ENCODE measurements around the gene TWSG1.

The TWSG1 gene

DNA sequence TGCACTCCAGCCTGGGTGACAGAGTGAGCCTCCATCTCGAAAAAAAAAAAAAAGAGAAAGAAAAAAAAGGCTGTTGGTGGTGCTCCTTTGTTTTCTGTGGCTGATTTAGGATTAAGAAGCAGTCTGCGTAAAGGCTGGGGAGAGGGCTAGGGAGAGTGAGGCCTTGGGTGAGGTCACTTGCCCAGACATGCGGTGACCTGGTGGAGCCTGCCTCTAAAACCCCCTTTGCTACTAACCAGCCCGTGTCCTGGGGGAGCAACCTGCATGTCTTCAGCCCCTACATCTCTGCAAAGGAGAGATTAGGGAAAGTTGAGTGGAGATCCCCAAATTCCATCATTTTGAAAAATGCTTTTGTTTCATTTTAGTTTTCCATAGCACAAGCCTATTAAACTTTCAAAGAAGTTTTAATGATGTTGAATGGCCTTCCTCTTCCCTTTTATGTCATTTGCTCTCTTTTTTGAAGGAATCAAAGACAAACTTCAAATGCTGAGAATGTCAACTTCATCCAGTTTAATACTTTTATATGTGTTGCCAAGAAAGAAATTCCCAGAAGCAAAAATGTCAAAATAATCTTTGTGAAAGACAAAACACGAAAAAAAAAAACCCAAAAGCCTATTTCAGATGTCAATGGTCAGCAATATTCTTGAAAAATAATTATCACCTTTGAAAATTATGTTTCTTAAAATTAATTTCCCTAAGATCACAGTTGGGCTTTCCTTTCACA is 101.8 kb downstream of the TWSG1 start:
- H3K27ac ChIP-seq = no peak overlapping the region
- no peak overlapping the region for H3K4me3 ChIP-seq (ENCODE audit: low read depth, low read length)
- in situ Hi-C loops (cut with HindIII; ENCODE audit: low pct_ligation_motif_present, low sequenced_read_pairs) = no loop called here
- TF ChIP-seq, protein P1, sequence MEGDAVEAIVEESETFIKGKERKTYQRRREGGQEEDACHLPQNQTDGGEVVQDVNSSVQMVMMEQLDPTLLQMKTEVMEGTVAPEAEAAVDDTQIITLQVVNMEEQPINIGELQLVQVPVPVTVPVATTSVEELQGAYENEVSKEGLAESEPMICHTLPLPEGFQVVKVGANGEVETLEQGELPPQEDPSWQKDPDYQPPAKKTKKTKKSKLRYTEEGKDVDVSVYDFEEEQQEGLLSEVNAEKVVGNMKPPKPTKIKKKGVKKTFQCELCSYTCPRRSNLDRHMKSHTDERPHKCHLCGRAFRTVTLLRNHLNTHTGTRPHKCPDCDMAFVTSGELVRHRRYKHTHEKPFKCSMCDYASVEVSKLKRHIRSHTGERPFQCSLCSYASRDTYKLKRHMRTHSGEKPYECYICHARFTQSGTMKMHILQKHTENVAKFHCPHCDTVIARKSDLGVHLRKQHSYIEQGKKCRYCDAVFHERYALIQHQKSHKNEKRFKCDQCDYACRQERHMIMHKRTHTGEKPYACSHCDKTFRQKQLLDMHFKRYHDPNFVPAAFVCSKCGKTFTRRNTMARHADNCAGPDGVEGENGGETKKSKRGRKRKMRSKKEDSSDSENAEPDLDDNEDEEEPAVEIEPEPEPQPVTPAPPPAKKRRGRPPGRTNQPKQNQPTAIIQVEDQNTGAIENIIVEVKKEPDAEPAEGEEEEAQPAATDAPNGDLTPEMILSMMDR (IDR thresholded peaks at IDR 0.05; ENCODE audit: low read depth, low read length, missing control alignments) = no peak
- H3K27me3 ChIP-seq (replicated peaks) = no peaks in the 10 kb centered on the region
- no peaks in the 10 kb centered on the region for H3K36me3 ChIP-seq (replicated peaks)
- no peak for DNase-seq

DNA sequence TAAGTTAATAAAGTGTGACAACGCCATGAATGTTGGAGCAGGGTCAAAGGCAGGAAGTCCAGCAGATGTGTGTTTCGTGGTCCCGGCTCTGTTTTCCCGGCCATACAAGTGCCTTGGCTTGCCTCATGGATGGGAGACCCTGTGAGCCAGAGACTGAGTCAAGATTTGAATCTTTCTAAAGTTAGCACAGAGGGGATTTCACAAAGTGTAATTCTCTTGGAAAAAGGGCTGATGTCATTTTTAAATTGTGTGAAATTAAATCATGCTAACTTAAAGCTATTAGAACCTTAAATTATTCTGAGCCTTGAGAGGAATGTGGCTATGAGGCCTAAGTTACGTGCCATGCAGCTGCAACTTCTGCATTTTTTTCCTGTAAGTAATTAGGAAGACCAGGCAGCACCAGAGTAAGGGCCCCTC is 102.5 kb downstream of the TWSG1 start:
- no peak for DNase-seq
- H3K27ac ChIP-seq = no peak overlapping the region
- in situ Hi-C loops (cut with HindIII; ENCODE audit: low pct_ligation_motif_present, low sequenced_read_pairs) = no loop called here
- no peaks in the 10 kb centered on the region for H3K27me3 ChIP-seq (replicated peaks)
- TF ChIP-seq, protein P1 (IDR thresholded peaks at IDR 0.05; ENCODE audit: low read depth, low read length, missing control alignments) = no peak
- H3K4me3 ChIP-seq (ENCODE audit: low read depth, low read length) = no peak overlapping the region
- H3K36me3 ChIP-seq (replicated peaks) = no peaks in the 10 kb centered on the region

DNA sequence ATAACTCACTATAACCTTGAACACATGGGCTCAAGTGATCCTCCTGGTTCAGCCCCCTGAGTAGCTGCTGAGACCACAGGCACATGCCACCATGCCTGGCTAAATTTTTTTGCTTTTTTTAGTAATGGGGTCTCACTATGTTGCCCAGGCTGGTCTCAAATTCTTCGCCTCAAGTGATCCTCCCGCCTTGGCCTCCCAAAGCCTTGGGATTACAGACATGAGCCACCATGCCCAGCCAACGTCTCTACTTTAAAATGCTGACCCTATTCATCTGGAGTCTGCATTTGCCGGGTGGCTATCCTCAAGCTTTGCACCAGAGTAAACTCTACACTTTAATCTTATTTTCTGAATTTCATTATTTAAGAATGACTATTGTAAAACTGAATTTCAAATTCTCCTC is 103.1 kb downstream of the TWSG1 start:
- in situ Hi-C loops (cut with HindIII; ENCODE audit: low pct_ligation_motif_present, low sequenced_read_pairs) = no loop called here
- Histone ChIP-seq H3K4me3 (ENCODE audit: low read depth, low read length) (no peak overlapping the region), H3K27me3 (replicated peaks) (no peaks in the 10 kb centered on the region), H3K27ac (no peak overlapping the region), H3K36me3 (replicated peaks) (no peaks in the 10 kb centered on the region)
- TF ChIP-seq, protein P1 (IDR thresholded peaks at IDR 0.05; ENCODE audit: low read depth, low read length, missing control alignments) = no peak
- no peak for DNase-seq

DNA sequence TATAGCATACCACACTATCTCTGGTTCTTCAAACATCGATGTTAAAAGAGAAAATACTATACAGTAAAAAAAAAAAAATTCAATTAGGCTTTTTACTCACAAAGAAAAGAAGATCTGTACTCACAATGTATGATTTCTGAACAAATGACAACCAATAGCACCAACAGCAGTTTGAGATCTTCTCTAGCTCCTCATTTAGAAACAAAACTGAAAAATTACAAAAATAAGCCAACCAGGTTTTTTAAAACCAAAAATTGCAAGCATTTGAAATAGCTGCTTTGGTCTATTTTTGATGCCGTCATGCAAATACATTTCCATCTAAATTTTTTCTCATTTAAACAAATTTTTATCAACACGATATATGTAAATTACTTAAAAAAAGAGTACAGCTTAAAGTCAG is 106.5 kb downstream of the TWSG1 start:
- TF ChIP-seq, protein P1 (IDR thresholded peaks at IDR 0.05; ENCODE audit: low read depth, low read length, missing control alignments) = no peak
- H3K27me3 ChIP-seq (replicated peaks) = no peaks in the 10 kb centered on the region
- no peak overlapping the region for H3K4me3 ChIP-seq (ENCODE audit: low read depth, low read length)
- in situ Hi-C loops (cut with HindIII; ENCODE audit: low pct_ligation_motif_present, low sequenced_read_pairs) = no loop called here
- H3K27ac ChIP-seq = no peak overlapping the region
- DNase-seq = no peak
- no peaks in the 10 kb centered on the region for H3K36me3 ChIP-seq (replicated peaks)

DNA sequence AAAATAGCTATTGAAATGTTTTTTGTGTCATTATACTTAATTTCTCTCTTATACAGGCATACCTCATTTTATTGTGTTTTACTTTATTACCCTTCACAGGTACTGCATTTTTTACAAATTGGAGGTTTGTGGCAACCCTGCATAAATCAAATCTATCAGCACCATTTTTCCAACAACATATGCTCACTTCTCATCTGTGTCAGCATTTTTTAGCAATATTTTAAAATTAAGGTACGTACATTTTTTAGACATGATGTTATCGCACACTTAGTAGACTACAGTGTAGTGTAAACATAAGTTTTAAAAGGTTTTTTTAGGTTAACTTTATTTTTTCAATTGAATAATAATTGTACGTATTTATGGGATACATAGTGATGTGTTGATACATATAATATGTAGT is 110.0 kb downstream of the TWSG1 start:
- Histone ChIP-seq H3K27ac (no peak overlapping the region), H3K27me3 (replicated peaks) (no peaks in the 10 kb centered on the region), H3K36me3 (replicated peaks) (no peaks in the 10 kb centered on the region), H3K4me3 (ENCODE audit: low read depth, low read length) (no peak overlapping the region)
- in situ Hi-C loops (cut with HindIII; ENCODE audit: low pct_ligation_motif_present, low sequenced_read_pairs) = no loop called here
- TF ChIP-seq, protein P1 (IDR thresholded peaks at IDR 0.05; ENCODE audit: low read depth, low read length, missing control alignments) = no peak
- DNase-seq = no peak

DNA sequence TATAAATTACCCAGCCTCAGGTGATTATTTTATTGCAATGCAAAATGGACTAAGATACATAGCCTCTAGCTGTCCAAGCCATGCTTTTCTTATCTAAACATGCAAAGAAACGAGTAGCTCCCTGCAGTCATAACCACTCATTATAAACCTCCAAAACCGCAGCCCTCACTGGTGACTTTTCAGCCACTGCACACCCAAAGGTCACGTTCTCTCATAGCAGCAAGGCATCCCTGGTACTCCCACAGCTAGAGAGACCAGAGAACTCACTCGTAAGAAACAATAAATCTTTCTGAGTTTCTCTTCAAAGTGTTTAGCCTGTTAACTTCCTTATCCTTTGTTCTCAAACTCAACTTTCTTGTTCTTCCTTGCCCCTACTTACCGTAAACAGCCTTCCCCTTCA is 112.3 kb downstream of the TWSG1 start:
- in situ Hi-C loops (cut with HindIII; ENCODE audit: low pct_ligation_motif_present, low sequenced_read_pairs) = no loop called here
- H3K4me3 ChIP-seq (ENCODE audit: low read depth, low read length) = no peak overlapping the region
- H3K36me3 ChIP-seq (replicated peaks) = no peaks in the 10 kb centered on the region
- H3K27ac ChIP-seq = no peak overlapping the region
- no peak for DNase-seq
- H3K27me3 ChIP-seq (replicated peaks) = no peaks in the 10 kb centered on the region
- TF ChIP-seq, protein P1 (IDR thresholded peaks at IDR 0.05; ENCODE audit: low read depth, low read length, missing control alignments) = no peak
